BLaER1 (cell line): ENCODE data around the gene UQCC5.
"Not testable (repeated sequence)": the region's sequence is repeated elsewhere in the genome, so short reads cannot be mapped to it uniquely, and the experiment has no call there.

Experiments used
- H3K27ac ChIP-seq: shearing (Covaris generic); formaldehyde crosslinking; 2 replicates; pipeline ENCODE4 v1.8.1; 2022
- H3K27me3 ChIP-seq: shearing (Covaris generic); formaldehyde crosslinking; 2 replicates; pipeline ENCODE4 v1.8.1; 2022
- H3K36me3 ChIP-seq: shearing (Covaris generic); formaldehyde crosslinking; 2 replicates; pipeline ENCODE4 v1.8.1; 2022
- H3K4me1 ChIP-seq: shearing (Covaris generic); formaldehyde crosslinking; 2 replicates; pipeline ENCODE4 v1.8.1; 2022
- H3K4me2 ChIP-seq: shearing (Covaris generic); formaldehyde crosslinking; 2 replicates; pipeline ENCODE4 v1.8.1; 2022
- H3K4me3 ChIP-seq: shearing (Covaris generic); formaldehyde crosslinking; 2 replicates; pipeline ENCODE4 v1.8.1; 2022
- H3K9ac ChIP-seq: shearing (Covaris generic); formaldehyde crosslinking; 2 replicates; pipeline ENCODE4 v1.8.1; 2022
- H3K9me3 ChIP-seq: shearing (Covaris generic); formaldehyde crosslinking; 2 replicates; pipeline ENCODE4 v1.8.1; 2022
- H4K20me1 ChIP-seq: shearing (Covaris generic); formaldehyde crosslinking; 2 replicates; pipeline ENCODE4 v1.8.1; 2022
- Cebpa-rat ChIP-seq: shearing (Covaris generic); IDR thresholded peaks from 2 replicates; pipeline ENCODE4 v1.8.1; 2022

The UQCC5 gene

GRCh38 chr3:52521881-52522650 lies 14.3 kb upstream of the UQCC5 start:
- Histone ChIP-seq H3K9me3 (no peaks in the 10 kb centered on the region), H3K36me3 (peaks cover 53% of the 10 kb centered on the region), H3K4me1 (peaks cover 3% of the 10 kb centered on the region; the same call in 1 of the 2 replicates), H3K4me2 (no peak overlapping the region), H3K27me3 (no peaks in the 10 kb centered on the region), H4K20me1 (peaks cover 16% of the 10 kb centered on the region; the same call in 1 of the 2 replicates), H3K4me3 (no peak overlapping the region), H3K9ac (no peak overlapping the region), H3K27ac (no peak overlapping the region)
- TF ChIP-seq Cebpa-rat, result no peak

GRCh38 chr3:52522651-52523251 lies 13.7 kb upstream of the UQCC5 start:
- no peaks in the 10 kb centered on the region for H3K9me3 ChIP-seq
- no peaks in the 10 kb centered on the region for H3K27me3 ChIP-seq
- TF ChIP-seq Cebpa-rat, result no peak
- H3K36me3 ChIP-seq, result peaks cover 60% of the 10 kb centered on the region
- no peak overlapping the region for H3K27ac ChIP-seq
- no peak overlapping the region for H3K9ac ChIP-seq
- no peak overlapping the region for H3K4me3 ChIP-seq
- peaks cover 22% of the 10 kb centered on the region; the same call in 1 of the 2 replicates for H4K20me1 ChIP-seq
- H3K4me1 ChIP-seq, result peaks cover 6% of the 10 kb centered on the region; the same call in 1 of the 2 replicates
- H3K4me2 ChIP-seq, result no peak overlapping the region

GRCh38 chr3:52523386-52524257 lies 12.8 kb upstream of the UQCC5 start:
- H4K20me1 ChIP-seq, result peaks cover 22% of the 10 kb centered on the region; the same call in 1 of the 2 replicates
- H3K4me1 ChIP-seq, result peaks cover 6% of the 10 kb centered on the region; the same call in 1 of the 2 replicates
- H3K27me3 ChIP-seq, result no peaks in the 10 kb centered on the region
- no peak overlapping the region for H3K27ac ChIP-seq
- H3K36me3 ChIP-seq, result peaks cover 68% of the 10 kb centered on the region
- no peak overlapping the region for H3K9ac ChIP-seq
- no peak overlapping the region for H3K4me2 ChIP-seq
- no peak for TF ChIP-seq Cebpa-rat
- no peaks in the 10 kb centered on the region for H3K9me3 ChIP-seq
- H3K4me3 ChIP-seq, result no peak overlapping the region

- H3K4me1 ChIP-seq, result peaks cover 6% of the 10 kb centered on the region; the same call in 1 of the 2 replicates
- H3K9ac ChIP-seq, result no peak overlapping the region
- no peak overlapping the region for H3K27ac ChIP-seq
- H3K36me3 ChIP-seq, result peaks cover 75% of the 10 kb centered on the region
- no peaks in the 10 kb centered on the region for H3K27me3 ChIP-seq
- H3K4me3 ChIP-seq, result no peak overlapping the region
- H4K20me1 ChIP-seq, result peaks cover 29% of the 10 kb centered on the region
- no peak overlapping the region for H3K4me2 ChIP-seq
- TF ChIP-seq Cebpa-rat, result no peak
- H3K9me3 ChIP-seq, result no peaks in the 10 kb centered on the region
Observed at GRCh38 chr3:52524258-52524751, 12.1 kb upstream of the UQCC5 start.

GRCh38 chr3:52524752-52525679 lies 11.4 kb upstream of the UQCC5 start:
- H3K4me3 ChIP-seq, result no peak overlapping the region
- peaks cover 36% of the 10 kb centered on the region for H4K20me1 ChIP-seq
- no peak for TF ChIP-seq Cebpa-rat
- H3K9ac ChIP-seq, result no peak overlapping the region
- H3K4me2 ChIP-seq, result no peak overlapping the region
- H3K27me3 ChIP-seq, result no peaks in the 10 kb centered on the region
- no peaks in the 10 kb centered on the region for H3K9me3 ChIP-seq
- H3K27ac ChIP-seq, result no peak overlapping the region
- peaks cover 82% of the 10 kb centered on the region for H3K36me3 ChIP-seq
- peaks cover 9% of the 10 kb centered on the region for H3K4me1 ChIP-seq

GRCh38 chr3:52525680-52526561 lies 10.5 kb upstream of the UQCC5 start:
- no peak for TF ChIP-seq Cebpa-rat
- Histone ChIP-seq H3K4me1 (peaks cover 18% of the 10 kb centered on the region), H3K4me3 (no peak overlapping the region), H3K27ac (no peak overlapping the region), H4K20me1 (peaks cover 45% of the 10 kb centered on the region), H3K4me2 (no peak overlapping the region), H3K27me3 (no peaks in the 10 kb centered on the region), H3K9ac (no peak overlapping the region), H3K36me3 (peaks cover 91% of the 10 kb centered on the region), H3K9me3 (no peaks in the 10 kb centered on the region)

GRCh38 chr3:52526671-52527038 lies 9.8 kb upstream of the UQCC5 start:
- H3K9me3 ChIP-seq, H3K27ac ChIP-seq, H3K27me3 ChIP-seq, H3K9ac ChIP-seq, H3K4me2 ChIP-seq, H3K4me3 ChIP-seq: not testable (repeated sequence)
- Histone ChIP-seq H4K20me1 (peaks cover 53% of the 10 kb centered on the region), H3K36me3 (peaks cover 95% of the 10 kb centered on the region), H3K4me1 (peaks cover 26% of the 10 kb centered on the region)

- no peak for TF ChIP-seq Cebpa-rat
- peaks cover 31% of the 10 kb centered on the region for H3K4me1 ChIP-seq
- H3K4me2 ChIP-seq, result no peak overlapping the region
- peaks cover 90% of the 10 kb centered on the region for H3K36me3 ChIP-seq
- H3K4me3 ChIP-seq, result no peak overlapping the region
- H3K9me3 ChIP-seq, result no peaks in the 10 kb centered on the region
- H3K27me3 ChIP-seq, result no peaks in the 10 kb centered on the region
- peaks cover 58% of the 10 kb centered on the region for H4K20me1 ChIP-seq
- 0 out of 2 replicates have a peak overlapping the region, but pooled peaks have one; percentile 7 for H3K9ac ChIP-seq
- H3K27ac ChIP-seq, result no peak overlapping the region; the same call in 1 of the 2 replicates
Observed at GRCh38 chr3:52527039-52527731, 9.2 kb upstream of the UQCC5 start.
